GM19438 (cell line): ENCODE data around the gene IL10RA.

Experiments
- ATAC-seq: cut with Tn5 transposase; IDR thresholded peaks from one replicate; pipeline ENCODE4 v1.9.1; 2021; ENCODE audit warnings: low read depth; ENCODE audit not compliant: unreplicated experiment

IL10RA gene

GRCh38 chr11:117989351-117990102, 3.3 kb downstream of the IL10RA start:
- no peak for ATAC-seq

GRCh38 chr11:117992136-117992535, 5.9 kb downstream of the IL10RA start:
- no peak for ATAC-seq

- ATAC-seq: no peak
These were observed 6.4 kb downstream of the IL10RA start for GRCh38 chr11:117992620-117993019.

- ATAC-seq: no peak
These were observed 8.0 kb downstream of the IL10RA start for GRCh38 chr11:117993988-117994745.

- ATAC-seq: no peak
These were observed 9.3 kb downstream of the IL10RA start for GRCh38 chr11:117995472-117995871.

GRCh38 chr11:117996058-117996457, 9.9 kb downstream of the IL10RA start:
- ATAC-seq: no peak

GRCh38 chr11:117997406-117997805, 11.2 kb downstream of the IL10RA start:
- no peak for ATAC-seq

- peak; percentile 64 for ATAC-seq
These were observed 11.8 kb downstream of the IL10RA start for GRCh38 chr11:117997823-117998579.

- no peak for ATAC-seq
These were observed 12.6 kb downstream of the IL10RA start for GRCh38 chr11:117998664-117999353.

GRCh38 chr11:117999354-117999993, 13.3 kb downstream of the IL10RA start:
- no peak for ATAC-seq

GRCh38 chr11:118000067-118000849, 14.1 kb downstream of the IL10RA start:
- no peak for ATAC-seq

- ATAC-seq: no peak
These were observed 14.6 kb downstream of the IL10RA start for GRCh38 chr11:118000850-118001228.

- ATAC-seq: no peak
These were observed 15.3 kb downstream of the IL10RA start for GRCh38 chr11:118001494-118001971.

GRCh38 chr11:118002010-118002540, 15.9 kb downstream of the IL10RA start:
- no peak for ATAC-seq

GRCh38 chr11:118002541-118003423, 16.6 kb downstream of the IL10RA start:
- no peak for ATAC-seq

- ATAC-seq: no peak
These were observed 17.3 kb downstream of the IL10RA start for GRCh38 chr11:118003456-118003855.

GRCh38 chr11:118004543-118005223, 18.5 kb downstream of the IL10RA start:
- ATAC-seq: no peak
